HL-60/S4 treated with retinoic acid at 250 ng/mL for 4 days and 3 days (cell line): Measurements from ENCODE around the gene SPP2.

Source experiments
- in situ Hi-C: fragments of 300-500 bp; cut with MboI; formaldehyde crosslinking; loops from 2 replicates; pipeline ENCODE4 v1.7.0; 2022; ENCODE audit warnings: low sequenced_read_pairs

SPP2 gene

GRCh38 chr2:234050455-234051135, at the start of gene SPP2:
TSS of gene SPP2 (plus strand) at chr2:234050702. CDS start at chr2:234050787, 85 bp downstream.
- in situ Hi-C loops: no loop called here

- in situ Hi-C loops: no loop called here
These were observed 48.9 kb upstream of the SPP2 start for GRCh38 chr2:234001380-234002160.

GRCh38 chr2:234002281-234002680, 48.2 kb upstream of the SPP2 start:
- in situ Hi-C loops: no loop called here

- in situ Hi-C loops: no loop called here
These were observed 46.4 kb upstream of the SPP2 start for GRCh38 chr2:234003972-234004617.

GRCh38 chr2:234005126-234005525, 45.4 kb upstream of the SPP2 start:
- in situ Hi-C loops: no loop called here

GRCh38 chr2:234006501-234006900, 44.0 kb upstream of the SPP2 start:
- in situ Hi-C loops: no loop called here

GRCh38 chr2:234014427-234014826, 36.1 kb upstream of the SPP2 start:
- in situ Hi-C loops: no loop called here

GRCh38 chr2:234015861-234016260, 34.6 kb upstream of the SPP2 start:
- in situ Hi-C loops: no loop called here

GRCh38 chr2:234019896-234020295, 30.6 kb upstream of the SPP2 start:
- in situ Hi-C loops: no loop called here

GRCh38 chr2:234020332-234020731, 30.2 kb upstream of the SPP2 start:
- in situ Hi-C loops: no loop called here

- in situ Hi-C loops: no loop called here
These were observed 28.1 kb upstream of the SPP2 start for GRCh38 chr2:234022424-234022823.

GRCh38 chr2:234024304-234024703, 26.2 kb upstream of the SPP2 start:
- in situ Hi-C loops: no loop called here

- in situ Hi-C loops: no loop called here
These were observed 25.0 kb upstream of the SPP2 start for GRCh38 chr2:234025466-234025865.

GRCh38 chr2:234025891-234026401, 24.6 kb upstream of the SPP2 start:
- in situ Hi-C loops: no loop called here

- in situ Hi-C loops: no loop called here
These were observed 23.7 kb upstream of the SPP2 start for GRCh38 chr2:234026693-234027254.

GRCh38 chr2:234027641-234028040, 22.9 kb upstream of the SPP2 start:
- in situ Hi-C loops: no loop called here

GRCh38 chr2:234029150-234029733, 21.3 kb upstream of the SPP2 start:
- in situ Hi-C loops: no loop called here

GRCh38 chr2:234031207-234031606, 19.3 kb upstream of the SPP2 start:
- in situ Hi-C loops: no loop called here

- in situ Hi-C loops: no loop called here
These were observed 18.1 kb upstream of the SPP2 start for GRCh38 chr2:234032279-234032856.

GRCh38 chr2:234033174-234033573, 17.3 kb upstream of the SPP2 start:
- in situ Hi-C loops: no loop called here

- in situ Hi-C loops: no loop called here
These were observed 16.6 kb upstream of the SPP2 start for GRCh38 chr2:234033885-234034284.
